ENCODE measurements around the gene EFNB1.

DNA sequence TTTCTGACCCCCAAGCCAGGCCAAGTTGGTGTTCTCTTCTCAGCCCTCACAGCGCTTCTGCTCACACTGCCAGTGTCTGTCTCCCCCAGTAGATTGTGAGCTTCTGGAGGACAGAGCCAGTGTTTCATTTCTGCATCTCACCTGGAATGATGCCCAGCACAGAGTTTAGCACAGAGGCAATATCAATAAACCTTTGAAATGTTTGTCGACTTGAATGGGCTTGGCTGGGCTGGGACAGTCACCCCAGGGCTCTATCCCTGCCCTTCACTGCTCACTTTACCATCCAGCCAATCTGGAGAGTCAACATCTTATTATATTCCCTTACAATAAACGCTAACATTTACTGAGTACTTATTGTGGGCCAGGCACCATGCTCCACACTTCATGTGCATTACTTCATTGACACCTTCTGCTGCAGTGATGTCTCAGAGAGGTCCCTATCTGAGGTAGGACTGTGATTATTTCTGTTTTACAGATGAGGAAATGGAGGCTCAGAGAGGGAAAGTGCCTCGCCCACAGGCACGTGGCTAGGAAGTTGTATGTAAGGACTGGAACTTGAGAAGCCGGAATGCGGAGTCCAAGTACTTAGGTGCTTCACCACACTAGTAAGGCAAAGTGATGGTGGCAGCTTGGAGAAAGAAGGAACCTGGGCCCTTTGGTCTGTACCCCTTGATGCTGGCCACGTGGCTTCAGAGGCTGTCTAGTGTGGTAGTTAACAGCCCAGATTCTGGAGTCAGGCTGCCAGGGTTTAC is 19.5 kb downstream of the EFNB1 start:
- TF ChIP-seq POLR2A (IDR thresholded peaks at IDR 0.05; ENCODE audit: low read depth, low read length) (no peak), POLR2AphosphoS5 (IDR thresholded peaks at IDR 0.05; ENCODE audit: low read depth, low read length) (no peak), TAF1 (IDR thresholded peaks at IDR 0.05; ENCODE audit: borderline replicate concordance, low read depth, low read length) (no peak)
